ENCODE data around the gene TYRO3. TPM values are rescaled to one million over a fixed set of nuclear protein-coding genes. Genes with fewer than 3 reads are reported as not detected.

TYRO3 gene
- total and polyA plus RNA-seq, 2 of the 13 experiments (the other 11 are each of a cell fraction or from before 2014, with no cell fraction given) = 24.0 to 43.6 TPM

GRCh38 chr15:41574158-41574557 is 15.1 kb downstream of the TYRO3 start:
- no peak for DNase-seq (ENCODE audit: low spot score)
- in situ Hi-C loops (cut with HindIII; ENCODE audit: extremely low pct_ligation_motif_present, low pct_unique_long_range_greater_than_20kb) (no loop called here), intact Hi-C loops (cut with micrococcal nuclease; ENCODE audit: unreplicated experiment) (no loop called here)
- Histone ChIP-seq H3K9me3 (ENCODE audit: low read length) (no peaks in the 10 kb centered on the region), H2AFZ (ENCODE audit: low read length) (no peak overlapping the region), H4K20me1 (ENCODE audit: insufficient read depth, low read length) (no peaks in the 10 kb centered on the region), H3K4me3 (replicated peaks in 1 of 3; ENCODE audit: insufficient read depth in 1 of 3, low read depth in 2 of 3, low read length in 3 of 3) (no peak overlapping the region), H3K4me2 (ENCODE audit: low read depth, low read length) (no peak overlapping the region), H3K4me1 (ENCODE audit: insufficient read depth, low read length) (peaks cover 32% of the 10 kb centered on the region), H3K27ac (ENCODE audit: extremely low read length, insufficient read depth, low read length) (no peak overlapping the region), H3K36me3 (replicated peaks in 1 of 2; ENCODE audit: control insufficient read depth in 1 of 2, insufficient read depth in 2 of 2, low read length in 2 of 2) (peaks cover 28 to 35% of the 10 kb centered on the region in 2 experiments), H3K79me2 (ENCODE audit: insufficient read depth, low read length) (no peaks in the 10 kb centered on the region), H3K27me3 (ENCODE audit: control insufficient read depth in 1 of 2, insufficient read depth in 2 of 2, low read length in 2 of 2) (no peaks in the 10 kb centered on the region; a peak in 1 of 5 replicates), H3K9ac (ENCODE audit: insufficient read depth, low read depth, low read length) (no peak overlapping the region)
- ChIA-PET CTCF (ENCODE audit: low intra/inter-chr PET ratio, low total read pairs) (no interaction called here), POLR2A (interaction anchor here (1.8 kb wide), 1 partner anchor 16 kb away, joined by 4 read pairs; no protein-coding TSS in a partner anchor)
- no peak for ATAC-seq
- FAIRE-seq = no peak
- WGBS (ENCODE audit: low lambda C conversion rate) = 84% methylated on average over 2 of the region's 2 CpGs
- no TSS peak for BruUV-seq (replicated peaks)
- TF ChIP-seq FOXM1 (CRISPR knock-in tag; IDR thresholded peaks at IDR 0.05) (no peak), NR0B2 (CRISPR knock-in tag; IDR thresholded peaks at IDR 0.05) (no peak), ZNF839 (CRISPR knock-in tag; IDR thresholded peaks at IDR 0.05; ENCODE audit: borderline replicate concordance) (no peak), ATF6 (CRISPR knock-in tag; conservative IDR thresholded peaks at IDR 0.05) (no peak), PRDM15 (CRISPR knock-in tag; IDR thresholded peaks at IDR 0.05) (no peak), ZNF597 (CRISPR knock-in tag; IDR thresholded peaks at IDR 0.05) (no peak), ZBTB8A (CRISPR knock-in tag; IDR thresholded peaks at IDR 0.05; ENCODE audit: borderline replicate concordance, low read depth) (no peak), ZNF382 (CRISPR knock-in tag; IDR thresholded peaks at IDR 0.05; ENCODE audit: borderline replicate concordance) (no peak), CREBL2 (CRISPR knock-in tag; IDR thresholded peaks at IDR 0.05; ENCODE audit: borderline replicate concordance) (no peak), ZNF180 (CRISPR knock-in tag; IDR thresholded peaks at IDR 0.05; ENCODE audit: borderline replicate concordance, low read depth) (no peak), E2F1 (CRISPR knock-in tag; IDR thresholded peaks at IDR 0.05) (no peak), ZNF605 (CRISPR knock-in tag; IDR thresholded peaks at IDR 0.05) (no peak), TERF1 (CRISPR knock-in tag; IDR thresholded peaks at IDR 0.05) (no peak), ZNF24 (IDR thresholded peaks at IDR 0.05) (no peak)

Data from HepG2 (cell line).